ENCODE results near the gene TMEM154.

GRCh38 chr4:152699313-152699712, 19.5 kb upstream of the TMEM154 start:
- TF ChIP-seq CTCF (IDR thresholded peaks at IDR 0.05) (no peak), POLR2A (IDR thresholded peaks at IDR 0.05) (no peak), POLR2AphosphoS5 (IDR thresholded peaks at IDR 0.05) (no peak)
